NCI-H2029 treated with DMSO at 0.1 percent for 48 hours (cell line): ENCODE measurements around the gene TSPAN18.

Source experiments
- DNase-seq: peaks from one replicate; lab custom pipeline; 2025; lab: John Stamatoyannopoulos, UW

TSPAN18 gene

GRCh38 chr11:44797051-44797450 lies 70.3 kb downstream of the TSPAN18 start:
- DNase-seq = no peak

GRCh38 chr11:44797886-44798606 lies 71.3 kb downstream of the TSPAN18 start:
- DNase-seq = no peak

- DNase-seq = no peak
These were observed 71.8 kb downstream of the TSPAN18 start for GRCh38 chr11:44798607-44798972.

- no peak for DNase-seq
These were observed 72.2 kb downstream of the TSPAN18 start for GRCh38 chr11:44799012-44799411.

- no peak for DNase-seq
These were observed 75.6 kb downstream of the TSPAN18 start for GRCh38 chr11:44802347-44802746.

- DNase-seq = no peak
These were observed 76.2 kb downstream of the TSPAN18 start for GRCh38 chr11:44803009-44803408.

- no peak for DNase-seq
These were observed 78.0 kb downstream of the TSPAN18 start for GRCh38 chr11:44804449-44805437.

- no peak for DNase-seq
These were observed 78.8 kb downstream of the TSPAN18 start for GRCh38 chr11:44805596-44805995.

GRCh38 chr11:44808053-44808753 lies 81.4 kb downstream of the TSPAN18 start:
- no peak for DNase-seq

- no peak for DNase-seq
These were observed 82.5 kb downstream of the TSPAN18 start for GRCh38 chr11:44809283-44809682.

- DNase-seq = no peak
These were observed 85.2 kb downstream of the TSPAN18 start for GRCh38 chr11:44811841-44812448.

GRCh38 chr11:44812971-44813370 lies 86.2 kb downstream of the TSPAN18 start:
- no peak for DNase-seq

- peak; percentile 46 for DNase-seq
These were observed 86.6 kb downstream of the TSPAN18 start for GRCh38 chr11:44813401-44813800.

GRCh38 chr11:44814881-44815592 lies 88.3 kb downstream of the TSPAN18 start:
- DNase-seq = no peak

GRCh38 chr11:44815917-44816456 lies 89.2 kb downstream of the TSPAN18 start:
- no peak for DNase-seq

GRCh38 chr11:44816761-44817160 lies 90.0 kb downstream of the TSPAN18 start:
- DNase-seq = no peak

- no peak for DNase-seq
These were observed 90.6 kb downstream of the TSPAN18 start for GRCh38 chr11:44817207-44817949.

- DNase-seq = no peak
These were observed 91.3 kb downstream of the TSPAN18 start for GRCh38 chr11:44818110-44818509.

GRCh38 chr11:44819346-44819745 lies 92.6 kb downstream of the TSPAN18 start:
- no peak for DNase-seq

GRCh38 chr11:44822369-44822768 lies 95.6 kb downstream of the TSPAN18 start:
- no peak for DNase-seq
